Umbilical cord (tissue), 2 donors: Measurements from ENCODE around the gene PCSK2. TPM values are rescaled to one million over a fixed set of nuclear protein-coding genes. Genes with fewer than 3 reads are reported as not detected.

Source experiments
- DNase-seq: peaks from one replicate; pipeline ENCODE4 v3.0.0-alpha.2; 2015; ENCODE audit warnings: low spot score
- total RNA-seq: library from RNA; depleted of rRNA; stranded (reverse); fragments of >200 nt; gene quantifications from one replicate; pipeline ENCODE4 v1.2.3, GENCODE V29; 2014; ENCODE audit warnings: low replicate concordance; ENCODE audit not compliant: insufficient read depth

The PCSK2 gene
- total RNA-seq, 1 donor from 2014 or later: 1.2 TPM

DNA sequence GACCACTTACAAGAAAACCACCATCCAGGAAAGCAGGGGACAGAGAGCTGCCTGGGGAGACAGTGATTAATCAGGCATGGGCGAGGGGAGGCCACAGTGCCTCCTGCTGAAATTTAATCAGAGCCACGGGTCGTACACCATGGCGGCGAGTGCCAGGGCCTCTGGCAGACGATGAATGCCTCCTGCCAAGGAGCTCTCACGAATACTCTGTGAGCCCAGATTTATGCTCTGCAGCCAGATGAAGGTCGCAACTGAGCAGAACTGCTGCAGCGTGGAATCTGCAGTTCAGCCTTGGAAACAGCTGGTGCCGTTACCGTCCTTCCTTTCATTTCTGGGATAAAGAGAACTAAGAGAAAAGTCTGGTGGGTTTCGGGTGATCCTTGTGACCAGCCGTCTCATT lies 218.7 kb downstream of the PCSK2 start:
- no peak for DNase-seq

DNA sequence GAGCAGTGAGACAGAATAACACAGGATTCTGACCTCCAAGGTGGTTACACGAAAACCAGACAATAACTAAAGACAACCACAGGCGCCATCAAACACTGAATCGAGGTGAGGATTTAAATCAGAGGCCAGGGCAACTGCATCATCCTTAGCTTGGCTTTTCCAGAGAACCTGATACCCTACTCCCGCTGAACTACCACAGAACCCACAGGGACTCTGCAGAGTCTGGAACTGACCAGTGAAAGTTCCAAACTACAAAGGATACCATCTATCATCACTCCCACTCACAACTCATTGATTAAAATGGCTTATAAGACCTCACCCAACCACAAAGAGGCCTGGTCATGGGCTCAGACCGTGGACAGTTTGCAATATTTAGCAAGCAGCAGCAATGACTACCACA lies 219.3 kb downstream of the PCSK2 start:
- no peak for DNase-seq

DNA sequence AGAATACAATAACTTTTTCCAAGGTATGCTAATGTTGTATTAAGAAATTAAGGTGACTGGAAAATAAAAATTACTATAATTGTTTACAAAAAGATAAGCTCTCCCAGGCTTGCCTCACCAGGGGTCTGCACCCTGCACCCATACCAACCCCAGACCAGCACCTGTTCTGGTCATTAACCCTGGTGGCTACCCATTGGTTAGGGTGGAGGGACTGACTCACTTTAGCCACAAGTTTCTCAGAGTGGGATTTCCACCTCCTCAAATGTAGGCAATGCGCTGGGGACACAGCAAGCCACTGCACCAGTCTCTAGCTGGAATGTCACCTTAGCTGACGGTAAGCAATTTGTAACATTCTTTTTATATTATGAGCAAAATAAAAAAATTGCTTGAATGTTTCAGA lies 221.2 kb downstream of the PCSK2 start:
- no peak for DNase-seq

DNA sequence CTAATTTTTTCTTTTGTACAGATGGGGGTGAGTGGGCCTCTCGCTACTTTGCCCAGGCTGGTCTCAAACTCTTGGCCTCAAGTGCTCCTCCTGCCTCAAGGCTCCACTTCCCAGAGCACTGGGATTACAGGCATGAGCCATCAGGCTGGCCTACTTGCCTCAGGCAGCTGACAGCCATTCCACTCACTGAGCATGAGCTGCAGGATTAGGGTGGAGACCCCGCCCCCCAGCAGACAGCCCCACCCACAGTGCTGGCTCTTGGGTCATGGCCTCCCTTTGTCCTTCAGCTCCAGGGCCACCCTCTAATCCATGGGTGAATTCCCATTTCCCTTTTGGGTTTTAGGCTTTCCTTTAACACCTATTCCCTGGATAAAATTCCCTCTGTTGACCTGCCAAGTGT lies 222.2 kb downstream of the PCSK2 start:
- no peak for DNase-seq

DNA sequence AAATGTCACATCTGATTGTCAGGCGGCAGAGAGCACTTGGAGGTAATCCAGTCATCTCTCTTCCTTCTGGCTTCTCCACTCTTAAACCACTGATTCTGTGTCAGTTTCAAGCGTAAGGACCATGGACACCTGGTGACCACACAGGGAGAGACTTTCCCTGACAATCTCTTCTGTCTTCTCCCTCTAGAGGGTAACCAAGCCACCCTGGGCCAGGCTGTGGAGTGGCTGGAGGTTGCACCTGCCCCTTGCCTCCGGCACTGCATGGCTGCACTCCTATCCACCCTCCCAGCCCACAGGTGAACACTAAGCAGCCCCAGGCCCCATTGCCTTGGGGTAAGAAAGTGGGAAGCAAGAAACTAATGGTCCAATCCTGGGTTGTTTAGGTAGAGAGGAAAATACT lies 225.6 kb downstream of the PCSK2 start:
- no peak for DNase-seq

DNA sequence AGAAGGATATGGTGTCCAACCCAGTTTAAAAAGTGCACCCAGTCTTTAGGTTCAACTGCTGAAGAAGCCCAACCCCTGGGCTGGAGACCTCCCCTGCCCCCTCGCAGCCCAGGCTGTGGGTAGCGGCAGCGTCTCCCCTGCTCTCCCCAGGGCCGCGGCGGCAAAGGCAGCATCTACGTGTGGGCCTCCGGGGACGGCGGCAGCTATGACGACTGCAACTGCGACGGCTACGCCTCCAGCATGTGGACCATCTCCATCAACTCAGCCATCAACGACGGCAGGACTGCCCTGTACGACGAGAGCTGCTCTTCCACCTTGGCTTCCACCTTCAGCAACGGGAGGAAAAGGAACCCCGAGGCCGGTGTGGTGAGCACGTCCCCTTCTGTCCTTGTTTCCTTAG lies 226.8 kb downstream of the PCSK2 start:
- no peak for DNase-seq

DNA sequence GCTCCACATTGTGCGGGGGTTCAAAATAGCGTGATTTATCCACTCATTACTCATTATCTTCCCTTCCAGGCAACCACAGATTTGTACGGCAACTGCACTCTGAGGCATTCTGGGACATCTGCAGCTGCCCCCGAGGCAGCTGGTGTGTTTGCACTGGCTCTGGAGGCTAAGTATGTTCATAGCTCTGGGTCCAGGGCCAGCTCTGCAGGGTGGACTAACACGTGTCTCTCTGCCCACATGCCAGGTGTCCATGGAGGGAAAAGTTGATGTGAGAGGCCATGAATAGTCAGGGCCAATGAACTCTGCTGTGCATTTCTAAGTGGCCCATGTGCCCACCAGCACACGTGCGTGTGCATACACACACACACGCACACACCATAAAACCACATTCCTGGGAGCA lies 229.4 kb downstream of the PCSK2 start:
- no peak for DNase-seq

DNA sequence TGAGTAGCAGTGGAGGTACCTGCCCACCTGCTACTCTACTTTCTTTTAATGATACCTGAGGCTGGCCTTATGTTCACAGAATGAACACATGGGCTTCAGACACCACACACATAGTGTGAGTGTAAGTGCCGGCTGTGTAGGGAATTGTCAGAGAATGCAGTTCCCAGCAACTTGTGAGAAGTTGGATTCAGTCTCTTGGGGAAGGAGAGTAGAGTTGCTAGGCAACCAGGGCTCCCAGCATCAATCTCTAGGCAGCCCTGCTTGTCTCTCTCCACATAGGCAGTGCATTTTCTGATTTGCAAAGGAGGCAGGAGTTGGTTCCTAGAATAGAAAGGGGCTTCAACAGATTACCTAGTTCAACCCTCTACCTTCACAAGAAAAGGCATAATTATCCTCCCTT lies 230.2 kb downstream of the PCSK2 start:
- no peak for DNase-seq

DNA sequence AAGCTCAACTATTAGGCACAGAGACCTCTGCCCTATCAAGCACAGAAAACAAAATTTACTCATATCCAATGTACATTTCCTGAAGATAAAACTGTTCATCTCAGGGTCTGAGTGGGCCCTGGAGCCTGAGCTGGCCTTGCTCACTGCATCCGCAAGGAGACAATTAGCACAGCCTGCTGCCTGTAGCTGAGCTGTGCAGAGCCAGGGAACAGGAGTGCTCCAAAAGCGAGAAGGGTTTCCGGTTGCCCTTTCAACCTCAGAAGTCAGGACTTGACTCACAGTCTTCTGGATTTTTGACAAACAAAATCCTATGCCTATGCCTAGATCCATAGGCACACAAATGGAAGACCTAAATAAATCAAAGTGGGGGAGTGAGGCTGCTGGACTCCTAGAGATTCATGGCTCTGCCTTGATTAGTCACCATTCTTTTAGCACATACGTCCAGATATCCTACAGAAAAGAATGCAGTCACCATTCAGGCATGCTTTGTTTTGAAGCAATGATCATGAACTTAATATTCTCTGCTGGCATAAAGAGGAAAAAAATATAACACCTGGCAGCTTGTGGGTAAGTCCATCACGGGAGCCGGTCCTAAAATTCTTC lies 230.8 kb downstream of the PCSK2 start:
- no peak for DNase-seq

DNA sequence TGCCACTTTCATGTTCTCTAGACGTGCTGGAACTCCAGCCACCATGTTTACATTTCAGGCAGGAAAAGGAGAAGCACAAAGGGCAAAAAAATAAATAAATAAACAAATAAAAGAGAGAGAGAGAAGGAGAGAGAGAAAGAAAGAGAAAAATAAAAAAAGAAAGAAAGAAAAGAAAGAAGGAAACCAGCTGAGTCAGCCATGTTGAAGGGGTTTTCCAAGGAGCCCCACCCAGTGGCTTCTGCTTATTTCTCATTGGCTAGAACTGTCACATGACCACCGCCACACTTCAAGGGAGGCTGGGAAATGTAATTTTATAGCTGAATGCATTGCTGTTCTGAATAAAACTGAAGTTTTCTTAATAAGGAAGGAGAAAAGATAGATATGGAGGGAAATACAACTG lies 233.3 kb downstream of the PCSK2 start:
- no peak for DNase-seq

DNA sequence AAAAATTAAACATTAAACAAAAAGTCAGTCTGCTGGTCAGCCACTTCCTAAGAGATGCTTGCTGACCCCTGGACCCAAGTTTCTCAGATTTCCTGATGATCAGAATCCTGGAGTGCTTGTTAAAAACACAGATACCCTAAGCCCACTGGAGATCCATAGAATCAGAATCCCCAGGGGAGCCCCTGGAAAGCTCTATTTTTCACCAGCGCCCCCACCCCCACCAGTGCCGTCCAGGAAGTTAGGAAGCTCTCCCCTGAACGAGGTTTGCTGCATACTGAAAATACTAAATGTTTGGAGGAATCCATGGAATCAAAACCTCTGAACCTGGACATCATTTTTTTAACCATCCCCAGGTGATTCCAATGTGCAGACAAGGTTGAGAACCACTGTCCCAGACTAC lies 235.1 kb downstream of the PCSK2 start:
- no peak for DNase-seq

DNA sequence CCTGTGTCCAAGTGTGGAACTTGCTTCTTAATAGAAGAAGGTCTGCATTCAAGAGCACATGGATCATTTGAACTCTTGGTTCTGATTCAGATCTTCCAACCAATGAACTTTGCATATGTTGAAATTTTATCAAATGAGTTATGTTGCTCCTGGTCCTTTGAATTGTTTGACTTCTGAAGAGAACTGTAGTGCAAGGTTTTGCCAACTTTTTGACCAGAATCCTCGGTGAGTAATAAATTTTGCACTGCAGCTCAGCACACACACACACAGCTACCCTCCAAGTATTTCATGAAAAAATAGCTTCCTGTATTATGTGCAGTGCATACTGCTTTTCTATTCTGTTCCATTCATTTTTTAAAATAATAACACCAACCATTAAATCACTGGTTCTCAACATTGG lies 236.9 kb downstream of the PCSK2 start:
- no peak for DNase-seq

DNA sequence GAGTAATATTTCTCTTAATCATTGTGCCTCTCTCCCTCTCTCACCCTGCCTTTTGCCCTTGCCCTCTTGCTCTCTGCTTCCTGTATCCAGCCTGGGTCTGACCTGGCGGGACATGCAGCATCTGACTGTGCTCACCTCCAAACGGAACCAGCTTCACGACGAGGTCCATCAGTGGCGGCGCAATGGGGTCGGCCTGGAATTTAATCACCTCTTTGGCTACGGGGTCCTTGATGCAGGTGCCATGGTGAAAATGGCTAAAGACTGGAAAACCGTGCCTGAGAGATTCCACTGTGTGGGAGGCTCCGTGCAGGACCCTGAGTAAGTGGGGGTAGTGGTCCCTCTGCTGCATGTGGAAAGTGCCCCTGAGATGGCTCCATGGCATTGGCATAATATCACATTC lies 238.4 kb downstream of the PCSK2 start:
- no peak for DNase-seq

DNA sequence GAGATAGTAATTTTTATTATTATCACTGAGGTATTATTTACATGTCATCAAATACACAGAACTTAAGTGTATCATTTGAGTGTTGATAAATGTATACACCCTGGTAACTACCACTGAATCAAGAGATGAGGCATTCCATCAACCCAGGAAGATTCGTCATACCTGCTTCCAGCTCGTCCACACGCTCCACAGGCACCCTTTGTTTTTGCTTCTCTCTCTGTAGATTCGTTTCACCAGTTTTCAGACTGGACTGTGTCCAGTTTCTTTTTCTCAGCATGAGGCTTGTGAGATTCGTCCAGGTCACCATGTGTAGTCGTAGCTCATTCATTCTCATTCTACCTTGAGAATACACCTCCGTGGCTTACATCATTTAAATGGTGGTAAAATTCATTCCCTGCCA lies 239.8 kb downstream of the PCSK2 start:
- DNase-seq: no peak

DNA sequence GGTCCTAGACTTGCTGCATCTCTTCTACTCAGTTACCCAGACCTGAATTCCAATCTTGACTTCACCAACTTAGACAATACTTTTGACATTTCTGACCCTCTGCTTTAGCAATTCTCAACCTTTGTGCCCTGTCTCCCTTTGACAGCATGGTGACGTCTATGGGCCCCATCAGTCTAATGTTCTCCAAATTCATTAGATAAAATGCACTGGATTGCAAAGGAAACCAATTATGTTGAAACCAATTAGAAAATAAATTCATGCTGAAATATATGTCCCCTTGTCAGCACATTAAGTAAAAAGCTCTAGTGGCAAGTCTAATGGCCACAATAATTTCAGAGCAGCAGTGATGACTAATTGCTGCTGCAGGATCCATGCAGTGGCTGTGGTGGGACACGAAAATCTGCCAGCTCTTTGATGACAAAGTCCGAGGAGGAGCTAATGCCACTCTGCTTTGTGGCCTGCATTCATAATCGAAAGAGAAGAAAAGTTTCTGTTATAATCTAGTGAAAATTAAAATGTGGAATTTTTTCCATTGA lies 240.3 kb downstream of the PCSK2 start:
- no peak for DNase-seq

DNA sequence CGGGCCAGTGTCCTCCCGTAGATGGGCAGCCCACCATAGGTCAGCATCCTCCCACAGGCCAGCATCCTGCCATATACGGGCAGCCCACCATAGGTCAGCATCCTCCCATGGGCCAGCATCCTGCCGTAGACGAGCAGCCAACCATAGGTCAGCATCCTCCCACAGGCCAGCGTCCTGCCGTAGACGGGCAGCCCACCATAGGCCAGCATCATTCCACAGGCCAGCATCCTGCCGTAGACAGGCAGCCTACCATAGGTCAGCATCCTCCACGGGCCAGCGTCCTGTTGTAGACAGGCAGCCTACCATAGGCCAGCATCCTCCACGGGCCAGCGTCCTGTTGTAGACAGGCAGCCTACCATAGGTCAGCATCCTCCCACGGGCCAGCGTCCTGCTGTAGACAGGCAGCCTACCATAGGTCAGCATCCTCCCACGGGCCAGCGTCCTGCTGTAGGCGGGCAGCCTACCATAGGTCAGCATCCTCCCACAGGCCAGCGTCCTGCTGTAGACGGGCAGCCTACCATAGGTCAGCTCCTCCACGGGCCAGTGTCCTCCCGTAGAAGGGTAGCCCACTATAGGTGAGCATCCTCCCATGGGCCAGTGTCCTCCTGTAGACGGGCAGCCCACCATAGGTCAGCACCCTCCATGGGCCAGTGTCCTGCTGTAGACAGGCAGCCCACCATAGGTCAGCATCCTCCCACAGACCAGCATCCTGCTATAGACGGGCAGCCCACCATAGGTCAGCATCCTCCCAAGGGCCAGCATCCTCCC lies 241.4 kb downstream of the PCSK2 start:
- DNase-seq: no peak

DNA sequence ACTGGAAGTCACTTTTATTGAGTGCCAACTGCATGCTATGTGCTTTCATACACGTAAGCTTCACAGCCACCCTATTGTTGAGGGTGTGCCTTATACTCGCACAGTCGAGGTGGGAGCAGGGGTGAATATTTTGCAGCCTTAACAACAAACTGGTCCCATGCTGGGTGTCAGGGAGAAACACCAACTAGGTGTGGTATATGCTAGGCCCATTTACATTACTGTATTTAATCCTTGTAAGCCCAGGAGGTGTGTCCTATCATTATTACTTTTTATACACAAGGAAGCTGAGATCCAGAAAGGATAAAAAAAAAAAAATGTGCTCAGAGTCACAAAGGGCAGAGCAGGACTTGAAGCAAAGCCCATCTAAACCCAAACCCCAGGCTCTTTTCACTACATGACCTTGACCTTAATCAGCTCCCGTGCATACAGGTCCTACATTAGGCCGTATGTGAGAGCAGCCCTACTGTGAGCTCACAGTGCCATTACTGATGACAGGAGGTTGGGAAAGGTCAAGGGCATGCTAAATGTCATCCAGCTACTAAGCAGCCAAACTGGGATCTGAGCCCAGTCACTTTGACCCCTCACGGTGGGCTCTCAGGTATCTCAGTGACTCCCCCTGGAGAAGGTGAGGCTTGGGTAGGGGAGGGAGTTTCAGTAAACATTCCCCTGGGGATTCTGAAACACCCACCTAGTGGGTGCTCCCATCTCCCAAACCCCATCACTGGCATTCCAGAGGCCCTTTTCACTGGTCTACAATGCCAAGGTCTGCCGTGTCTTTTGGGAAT lies 242.6 kb downstream of the PCSK2 start:
- DNase-seq: no peak

DNA sequence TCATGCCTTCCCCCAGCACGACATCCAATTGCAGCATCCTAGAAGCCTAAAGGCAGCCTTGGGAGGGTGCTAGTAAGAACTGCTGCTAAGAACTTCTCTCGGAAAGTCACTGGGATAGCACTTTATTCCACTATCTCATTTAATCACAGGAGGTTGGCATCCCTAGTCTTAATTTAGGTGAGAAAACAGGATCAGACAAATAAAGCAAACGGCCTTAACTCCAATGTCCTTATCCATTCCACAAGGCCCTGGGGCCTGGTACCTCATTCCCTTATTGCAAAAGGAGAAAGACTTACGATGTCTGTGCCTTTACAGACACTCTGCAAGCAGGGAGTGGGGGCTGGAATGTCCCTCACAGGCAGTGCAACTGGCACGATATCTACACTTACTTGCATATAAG lies 243.7 kb downstream of the PCSK2 start:
- no peak for DNase-seq

DNA sequence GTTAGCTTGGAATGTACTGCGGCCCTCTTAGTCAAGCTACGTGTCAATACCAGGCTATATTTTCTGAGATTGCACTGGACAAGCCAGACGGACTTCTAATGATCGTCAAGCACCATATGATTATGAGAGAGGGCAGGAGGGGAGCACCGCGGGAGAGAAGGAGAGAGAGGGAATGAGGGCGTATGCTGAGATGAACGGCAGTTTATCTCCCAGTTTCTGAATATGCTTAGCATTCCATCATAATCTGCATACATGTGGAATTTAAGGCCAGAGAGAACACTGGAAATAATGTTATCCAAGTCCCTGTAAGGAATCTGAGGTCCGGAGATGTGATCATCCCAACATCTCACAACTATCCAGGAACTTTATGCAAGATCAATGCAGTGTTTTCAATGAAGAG lies 244.1 kb downstream of the PCSK2 start:
- no peak for DNase-seq

DNA sequence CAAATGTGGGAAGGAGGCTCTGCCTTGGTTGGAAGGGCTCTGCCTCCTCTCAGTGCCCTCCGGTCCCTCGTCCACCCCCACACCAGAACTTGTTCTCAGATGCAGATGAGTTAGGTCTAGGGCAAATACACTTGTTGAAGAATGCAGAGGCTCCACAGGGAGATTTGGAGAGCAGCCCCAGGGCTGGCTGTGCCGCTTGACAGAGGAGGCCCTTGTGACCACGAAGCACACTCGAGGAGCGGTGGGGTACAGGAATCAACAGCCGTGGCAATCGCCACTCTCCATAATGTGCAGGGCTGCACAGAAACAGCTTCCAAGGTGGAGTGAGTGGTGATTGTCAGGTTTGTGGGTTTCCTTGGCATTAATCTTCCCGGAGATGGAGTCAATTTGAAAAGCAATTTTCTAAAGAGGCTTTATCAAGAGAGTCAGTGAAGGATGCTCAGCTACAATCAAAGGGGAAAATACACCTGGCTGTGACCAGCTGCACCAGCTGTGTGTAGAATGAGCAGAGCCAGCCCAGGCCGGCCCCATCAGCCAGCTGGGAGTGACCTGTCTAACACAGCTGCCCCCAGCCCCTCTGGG lies 244.9 kb downstream of the PCSK2 start:
- DNase-seq: no peak

DNA sequence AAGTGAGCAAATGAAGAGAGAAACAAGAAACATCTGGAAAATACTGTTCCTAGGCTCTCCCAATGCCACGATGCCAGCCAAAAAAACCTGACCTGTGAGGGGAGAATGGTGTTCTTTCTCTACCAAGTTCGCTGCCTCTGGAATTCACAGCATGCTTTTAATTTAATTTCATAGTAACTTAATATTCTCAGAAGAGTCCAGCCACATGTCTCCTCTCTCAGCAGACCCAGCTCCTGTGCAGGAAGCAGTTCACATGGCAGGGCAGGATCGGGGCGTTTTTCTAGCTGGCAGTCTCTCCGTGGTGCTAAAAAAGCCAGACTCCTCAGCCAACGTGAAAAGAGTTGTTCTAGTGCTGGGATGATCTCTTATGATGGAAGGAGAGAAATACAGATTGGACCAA lies 246.8 kb downstream of the PCSK2 start:
- no peak for DNase-seq

DNA sequence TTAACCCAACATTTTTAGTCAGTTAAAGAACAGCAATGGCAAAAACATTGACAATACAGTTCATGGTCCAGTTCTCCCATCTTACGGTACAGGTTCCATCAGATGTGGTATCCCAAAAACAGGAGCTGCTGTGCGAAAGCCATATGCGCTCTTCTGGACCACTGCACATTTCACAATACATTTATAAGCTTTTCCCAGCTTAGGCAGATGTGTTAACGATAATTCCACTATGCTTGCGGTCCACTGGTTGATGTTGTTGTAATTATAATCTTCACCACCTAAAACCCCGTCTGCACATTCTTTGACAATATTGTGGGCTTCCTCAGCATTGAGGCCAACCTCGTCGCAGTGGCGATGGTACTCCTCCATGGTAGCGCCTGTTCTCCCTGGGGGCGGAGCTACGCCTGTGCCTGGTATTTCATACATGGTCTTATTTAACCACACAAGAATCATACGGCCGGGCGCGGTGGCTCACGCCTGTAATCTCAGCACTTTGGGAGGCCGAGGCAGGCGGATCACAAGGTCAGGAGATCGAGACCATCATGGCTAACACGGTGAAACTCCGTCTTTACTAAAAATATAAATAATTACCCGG lies 252.3 kb downstream of the PCSK2 start:
- DNase-seq: no peak
